Hypothalamus (tissue), 51 donors: Measurements from ENCODE around the gene WDR59.
A peak's percentile ranks its signal among the peaks of the same experiment; 100 is the strongest.

Experiments used
- DNase-seq, 51 donors: peaks; one replicate each; lab custom pipeline; 2025; lab: John Stamatoyannopoulos, UW

Gene WDR59

GRCh38 chr16:74984194-74984528 is 762 bp downstream of the WDR59 start:
- DNase-seq, result no peak

DNA sequence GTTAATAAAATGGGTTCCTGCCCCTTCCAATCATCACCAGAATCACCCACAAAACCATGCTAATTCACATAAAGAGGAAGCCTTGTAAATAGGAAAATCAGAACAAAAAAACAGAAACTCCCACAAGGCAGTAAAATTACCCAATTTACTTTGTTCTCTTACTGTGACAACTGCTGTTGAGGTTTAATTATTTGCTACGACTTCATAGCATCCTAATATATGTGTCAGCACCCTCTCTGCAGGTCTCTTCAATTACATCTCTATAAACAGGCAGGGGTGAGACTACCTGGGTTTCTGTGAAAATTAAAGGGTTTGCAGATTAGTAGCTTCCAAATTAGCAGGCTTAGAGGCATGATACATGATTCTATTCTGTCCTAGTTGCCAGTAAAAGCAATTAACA is 2.7 kb downstream of the WDR59 start:
- no peak for DNase-seq

DNA sequence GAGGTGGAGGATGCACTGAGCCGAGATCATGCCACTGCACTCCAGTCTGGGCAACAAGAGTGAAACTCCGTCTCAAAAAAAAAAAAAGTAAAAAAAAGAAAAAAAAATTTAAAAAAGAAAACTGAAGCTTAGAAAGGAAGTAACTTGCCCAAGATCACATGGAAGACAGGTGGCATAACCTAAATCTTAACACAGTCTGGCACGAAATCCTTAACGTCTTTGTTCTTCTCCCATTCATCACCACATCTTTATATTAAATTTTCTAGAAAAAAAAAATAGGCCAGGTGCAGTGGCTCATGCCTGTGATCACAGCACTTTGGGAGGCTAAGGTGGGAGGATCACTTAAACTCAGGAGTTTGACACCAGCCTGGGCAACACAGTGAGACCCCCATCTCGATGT is 9.3 kb downstream of the WDR59 start:
- DNase-seq, result no peak

DNA sequence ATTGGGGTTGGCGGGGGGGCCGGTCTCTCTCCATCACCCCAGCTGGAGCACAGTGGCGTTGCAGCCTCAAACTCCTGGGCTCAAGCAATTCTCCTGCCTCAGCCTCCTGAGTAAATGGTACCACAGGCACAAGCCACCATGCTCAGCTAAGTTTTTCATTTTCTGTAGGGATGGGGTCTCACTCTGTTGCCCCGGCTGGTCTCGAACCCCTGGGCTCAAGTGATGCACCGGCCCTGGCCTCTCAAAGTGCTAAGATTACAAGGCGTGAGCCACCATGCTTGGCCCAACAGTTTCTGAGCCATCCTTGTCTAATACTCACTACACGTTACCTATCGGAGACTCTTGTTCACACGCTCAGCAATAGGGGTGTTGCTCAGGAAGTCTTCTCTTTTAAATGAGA is 11.6 kb downstream of the WDR59 start:
- DNase-seq, result no peak

- DNase-seq, result peak in 16 of 51 donors; percentile 2 to 53 (median 11)
Observed at GRCh38 chr16:74954763-74955162, 30.2 kb downstream of the WDR59 start.

GRCh38 chr16:74951681-74952080 is 33.2 kb downstream of the WDR59 start:
- DNase-seq, result no peak

- no peak for DNase-seq
Observed at GRCh38 chr16:74951206-74951605, 33.7 kb downstream of the WDR59 start.

- DNase-seq, result no peak
Observed at GRCh38 chr16:74950511-74950910, 34.4 kb downstream of the WDR59 start.

DNA sequence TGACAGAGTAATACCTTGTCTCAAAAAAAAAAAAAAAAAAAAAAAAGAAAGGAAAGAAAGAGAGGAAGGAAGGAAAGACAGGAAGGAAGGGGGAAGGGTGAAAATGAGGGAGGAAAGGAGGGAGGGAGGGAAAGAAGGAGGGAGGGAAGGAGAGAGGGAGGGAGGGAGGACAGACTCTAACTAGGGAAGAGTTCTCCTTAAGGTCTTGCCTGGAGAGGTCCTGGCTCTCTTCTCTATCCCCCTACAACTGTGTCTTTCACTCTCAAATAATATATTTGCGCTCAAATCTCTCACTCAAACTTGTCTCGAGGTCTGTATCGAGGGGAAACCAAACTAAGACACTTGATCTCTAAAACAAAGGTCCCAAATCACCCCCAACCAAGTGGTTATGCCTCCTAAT is 35.6 kb downstream of the WDR59 start:
- DNase-seq, result no peak

GRCh38 chr16:74944466-74944865 is 40.5 kb downstream of the WDR59 start:
- no peak for DNase-seq

DNA sequence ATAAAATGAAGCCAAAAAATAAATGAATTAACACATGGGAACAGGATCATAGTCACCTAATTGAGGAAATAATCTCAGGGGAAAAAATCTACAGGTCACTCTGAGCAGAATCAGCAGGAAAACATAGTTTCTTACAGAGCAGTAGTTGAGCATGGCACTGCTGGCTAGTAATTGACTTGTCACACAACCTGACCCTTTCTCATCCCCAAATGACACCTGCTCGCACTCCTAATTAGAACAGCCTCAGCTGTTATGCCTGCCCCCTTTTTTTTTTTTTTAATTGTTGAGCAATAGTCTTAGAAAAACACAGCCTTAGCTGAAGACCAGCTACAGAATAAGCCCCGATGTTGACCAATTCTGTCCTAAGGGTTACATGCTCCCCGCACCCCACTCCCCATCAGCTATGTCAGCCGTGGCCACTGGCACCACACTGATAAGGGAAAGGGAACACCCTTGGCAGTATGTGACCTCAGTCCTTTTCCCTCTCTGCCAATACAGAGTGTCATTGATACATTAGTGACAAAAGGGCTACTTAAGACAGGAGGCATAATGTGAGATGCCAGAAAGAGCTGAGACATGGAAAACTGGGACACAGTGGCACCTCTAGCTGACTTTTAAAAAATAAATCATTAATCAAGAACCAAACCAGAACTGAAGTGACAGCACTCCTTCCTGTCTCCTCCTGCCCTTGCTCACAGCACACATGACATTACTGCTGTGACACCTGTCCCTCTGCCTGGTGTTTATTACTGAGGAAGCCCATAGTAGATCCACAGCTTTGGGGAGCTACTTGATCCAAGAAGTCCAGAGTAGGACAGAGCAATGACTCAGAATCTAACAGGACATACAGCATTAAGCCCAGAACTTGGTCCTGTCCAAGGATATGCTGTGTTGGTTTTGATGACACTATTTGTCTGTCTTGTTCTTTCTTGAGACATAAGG is 41.7 kb downstream of the WDR59 start:
- DNase-seq, result no peak

GRCh38 chr16:74942566-74942965 is 42.4 kb downstream of the WDR59 start:
- DNase-seq, result no peak

GRCh38 chr16:74939688-74940087 is 45.2 kb downstream of the WDR59 start:
- DNase-seq, result no peak

- no peak for DNase-seq
Observed at GRCh38 chr16:74936902-74937560, 47.9 kb downstream of the WDR59 start.

- no peak for DNase-seq
Observed at GRCh38 chr16:74931445-74931844, 53.5 kb downstream of the WDR59 start.

DNA sequence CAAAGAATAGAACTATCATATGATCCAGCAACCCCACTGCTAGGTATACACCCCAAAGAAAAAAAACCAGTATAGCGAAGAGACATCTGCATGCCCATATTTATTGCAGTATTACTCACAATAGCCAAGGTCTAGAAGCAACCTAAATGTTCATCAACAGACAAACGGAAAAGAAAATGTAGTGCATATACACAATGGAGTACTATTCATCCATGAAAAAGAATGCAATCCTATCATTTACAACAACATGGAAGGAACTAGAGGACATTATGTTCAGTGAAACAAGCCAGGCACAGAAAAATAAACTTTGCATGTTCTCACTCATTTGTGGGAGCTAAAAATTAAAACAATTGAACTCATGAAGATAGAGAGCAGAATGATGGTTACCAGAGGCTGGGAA is 55.3 kb downstream of the WDR59 start:
- DNase-seq, result no peak

DNA sequence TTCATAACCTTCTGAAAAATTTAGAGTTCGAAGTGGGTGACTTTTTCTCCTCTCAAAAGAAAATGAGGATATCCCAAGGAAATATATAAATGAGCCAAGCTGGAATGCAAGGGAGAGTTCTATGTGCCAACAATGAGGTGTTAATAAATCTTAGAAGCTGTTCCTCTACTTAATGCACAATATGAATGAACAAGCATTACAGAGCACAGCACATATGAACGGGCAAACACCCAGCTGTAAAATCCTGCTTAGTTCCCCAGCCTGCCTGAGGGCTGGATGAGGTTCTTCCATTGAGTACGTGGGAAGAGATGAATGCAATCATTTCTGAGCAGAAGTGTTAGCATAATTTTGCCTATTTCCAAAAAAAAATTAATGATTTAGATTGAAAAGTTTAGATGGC is 58.1 kb downstream of the WDR59 start:
- no peak for DNase-seq

- DNase-seq, result no peak
Observed at GRCh38 chr16:74923766-74924460, 61.0 kb downstream of the WDR59 start.

GRCh38 chr16:74922150-74923138 is 62.5 kb downstream of the WDR59 start:
- peak in 1 of 51 donors; percentile 23 for DNase-seq

DNA sequence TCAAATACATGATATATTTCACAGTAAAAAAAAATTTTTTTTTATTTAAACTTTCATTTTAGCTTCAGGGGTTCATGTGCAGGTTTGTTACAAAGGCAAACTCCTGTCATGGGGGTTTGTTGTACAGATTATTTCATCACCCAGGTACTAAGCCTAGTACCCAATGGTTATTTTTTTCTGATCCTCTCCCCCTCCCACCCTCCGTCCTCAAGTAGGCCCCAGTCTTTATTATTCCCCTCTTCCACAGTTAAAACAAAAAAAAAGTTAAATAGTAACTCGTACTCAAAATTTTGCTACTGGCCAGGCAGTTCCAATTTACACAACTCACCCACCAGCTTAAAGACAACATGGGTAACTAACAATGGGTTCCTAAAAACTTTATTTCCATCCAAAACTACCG is 63.9 kb downstream of the WDR59 start:
- no peak for DNase-seq
